ENCODE results near the gene PLXNA4.

Gene PLXNA4

GRCh38 chr7:132551439-132551838 is 24.8 kb downstream of the PLXNA4 start:
- peaks cover 21% of the 10 kb centered on the region for H3K9me3 ChIP-seq (ENCODE audit: control insufficient read depth, low read length)
- H3K4me1 ChIP-seq (ENCODE audit: control insufficient read depth, insufficient read depth, low read depth, low read length) = no peaks in the 10 kb centered on the region
- no peak overlapping the region for H3K4me2 ChIP-seq (ENCODE audit: low read length, poor library complexity, severe bottlenecking)
- H3K18ac ChIP-seq (ENCODE audit: low read depth in 1 of 2, low read length in 2 of 2) = no peak overlapping the region
- H3K36me3 ChIP-seq (ENCODE audit: control insufficient read depth in 1 of 2, insufficient read depth in 2 of 2, low read depth in 1 of 2, low read length in 2 of 2) = peaks cover 0 to 43% of the 10 kb centered on the region in 2 experiments
- no peak overlapping the region for H2BK5ac ChIP-seq (ENCODE audit: low read depth, low read length, poor library complexity, severe bottlenecking)
- H2BK15ac ChIP-seq (ENCODE audit: low read depth, poor library complexity, severe bottlenecking) = no peak overlapping the region
- no peak overlapping the region for H4K91ac ChIP-seq (ENCODE audit: low read length)
- peaks cover 0 to 20% of the 10 kb centered on the region in 2 experiments for H3K27me3 ChIP-seq (ENCODE audit: control insufficient read depth in 1 of 2, insufficient read depth in 1 of 2, low read length in 2 of 2)
- no peak for DNase-seq
- no peak overlapping the region for H2BK120ac ChIP-seq (ENCODE audit: low read depth, low read length)
- no peak overlapping the region for H3K27ac ChIP-seq (ENCODE audit: low read length, poor library complexity, severe bottlenecking)
- no peak overlapping the region for H2BK12ac ChIP-seq (ENCODE audit: low read length in 2 of 2)
- no peak overlapping the region for H3K4ac ChIP-seq (ENCODE audit: low read depth in 1 of 2, low read length in 2 of 2)
- no peak overlapping the region for H3K14ac ChIP-seq (ENCODE audit: low read length in 2 of 2)
- no peak overlapping the region for H3K4me3 ChIP-seq (ENCODE audit: insufficient read depth in 1 of 2, low read depth in 1 of 2, low read length in 2 of 2)
- H2AK5ac ChIP-seq (ENCODE audit: low read length, severe bottlenecking) = no peak overlapping the region
- no peak overlapping the region for H3K23ac ChIP-seq (ENCODE audit: low read length in 2 of 2)
- WGBS = 76% methylated on average over 4 of the region's 6 CpGs
- H4K8ac ChIP-seq (ENCODE audit: low read length) = no peak overlapping the region
- H2AFZ ChIP-seq (ENCODE audit: low read depth, low read length) = no peak overlapping the region
- no peak overlapping the region for H3K9ac ChIP-seq (ENCODE audit: low read length)
- H3K79me1 ChIP-seq (replicated peaks; ENCODE audit: low read length, poor library complexity, severe bottlenecking) = no peaks in the 10 kb centered on the region

DNA sequence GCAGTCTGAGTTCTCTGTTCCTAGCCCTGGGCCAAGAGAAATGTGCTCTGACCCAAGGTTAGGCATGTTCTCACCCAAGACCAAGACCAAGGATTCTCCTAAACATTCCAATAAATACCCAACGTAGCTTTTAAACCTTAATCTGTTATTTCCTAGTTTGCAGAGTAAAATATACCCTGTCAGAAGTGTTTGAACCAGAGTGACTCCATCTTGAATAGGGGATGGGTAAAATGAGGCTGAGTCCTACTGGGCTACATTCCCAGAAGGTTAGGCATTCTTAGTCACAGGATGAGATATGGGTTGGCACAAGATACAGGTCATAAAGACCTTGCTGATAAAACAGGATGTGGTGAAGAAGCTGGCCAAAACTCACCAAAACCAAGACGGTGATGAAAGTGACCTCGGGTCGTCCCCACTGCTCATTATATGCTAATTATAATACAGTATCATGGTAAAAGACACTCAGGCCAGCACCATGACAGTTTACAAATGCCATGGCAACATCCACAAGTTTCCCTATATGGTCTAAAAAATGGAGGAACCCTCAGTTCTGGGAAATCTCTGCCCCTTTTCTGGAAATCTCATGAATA is 27.7 kb downstream of the PLXNA4 start:
- H2AFZ ChIP-seq (ENCODE audit: low read depth, low read length) = no peak overlapping the region
- peaks cover 0 to 20% of the 10 kb centered on the region in 2 experiments for H3K27me3 ChIP-seq (ENCODE audit: control insufficient read depth in 1 of 2, insufficient read depth in 1 of 2, low read length in 2 of 2)
- no peak overlapping the region for H4K91ac ChIP-seq (ENCODE audit: low read length)
- no peaks in the 10 kb centered on the region for H3K79me1 ChIP-seq (replicated peaks; ENCODE audit: low read length, poor library complexity, severe bottlenecking)
- no peak overlapping the region for H3K18ac ChIP-seq (ENCODE audit: low read depth in 1 of 2, low read length in 2 of 2)
- no peaks in the 10 kb centered on the region for H3K4me1 ChIP-seq (ENCODE audit: control insufficient read depth, insufficient read depth, low read depth, low read length)
- H2AK5ac ChIP-seq (ENCODE audit: low read length, severe bottlenecking) = no peak overlapping the region
- H3K36me3 ChIP-seq (ENCODE audit: control insufficient read depth in 1 of 2, insufficient read depth in 2 of 2, low read depth in 1 of 2, low read length in 2 of 2) = peaks cover 0 to 33% of the 10 kb centered on the region in 2 experiments
- no peak for DNase-seq
- H2BK120ac ChIP-seq (ENCODE audit: low read depth, low read length) = no peak overlapping the region
- no peak overlapping the region for H3K23ac ChIP-seq (ENCODE audit: low read length in 2 of 2)
- no peak overlapping the region for H3K4me3 ChIP-seq (ENCODE audit: insufficient read depth in 1 of 2, low read depth in 1 of 2, low read length in 2 of 2)
- H3K27ac ChIP-seq (ENCODE audit: low read length, poor library complexity, severe bottlenecking) = no peak overlapping the region
- H2BK12ac ChIP-seq (ENCODE audit: low read length in 2 of 2) = no peak overlapping the region
- peak overlapping the region; percentile 43 for H3K9ac ChIP-seq (ENCODE audit: low read length)
- no peak overlapping the region for H4K8ac ChIP-seq (ENCODE audit: low read length)
- no peak overlapping the region for H3K4me2 ChIP-seq (ENCODE audit: low read length, poor library complexity, severe bottlenecking)
- H3K4ac ChIP-seq (ENCODE audit: low read depth in 1 of 2, low read length in 2 of 2) = no peak overlapping the region
- 46% methylated on average over 3 of the region's 4 CpGs for WGBS
- no peak overlapping the region for H2BK5ac ChIP-seq (ENCODE audit: low read depth, low read length, poor library complexity, severe bottlenecking)
- H3K9me3 ChIP-seq (ENCODE audit: control insufficient read depth, low read length) = peaks cover 16% of the 10 kb centered on the region
- no peak overlapping the region for H2BK15ac ChIP-seq (ENCODE audit: low read depth, poor library complexity, severe bottlenecking)
- no peak overlapping the region for H3K14ac ChIP-seq (ENCODE audit: low read length in 2 of 2)

GRCh38 chr7:132547821-132548220 is 28.4 kb downstream of the PLXNA4 start:
- Histone ChIP-seq H2BK120ac (ENCODE audit: low read depth, low read length) (no peak overlapping the region), H2AK5ac (ENCODE audit: low read length, severe bottlenecking) (no peak overlapping the region), H2BK15ac (ENCODE audit: low read depth, poor library complexity, severe bottlenecking) (no peak overlapping the region), H3K4ac (ENCODE audit: low read depth in 1 of 2, low read length in 2 of 2) (no peak overlapping the region), H3K27me3 (ENCODE audit: control insufficient read depth in 1 of 2, insufficient read depth in 1 of 2, low read length in 2 of 2) (peaks cover 0 to 13% of the 10 kb centered on the region in 2 experiments), H4K8ac (ENCODE audit: low read length) (no peak overlapping the region), H2BK12ac (ENCODE audit: low read length in 2 of 2) (no peak overlapping the region), H2BK5ac (ENCODE audit: low read depth, low read length, poor library complexity, severe bottlenecking) (no peak overlapping the region), H3K18ac (ENCODE audit: low read depth in 1 of 2, low read length in 2 of 2) (no peak overlapping the region), H3K14ac (ENCODE audit: low read length in 2 of 2) (no peak overlapping the region), H3K9ac (ENCODE audit: low read length) (peak overlapping the region; percentile 11), H4K91ac (ENCODE audit: low read length) (no peak overlapping the region), H2AFZ (ENCODE audit: low read depth, low read length) (peak overlapping the region; percentile 59), H3K4me3 (ENCODE audit: insufficient read depth in 1 of 2, low read depth in 1 of 2, low read length in 2 of 2) (no peak overlapping the region), H3K4me1 (ENCODE audit: control insufficient read depth, insufficient read depth, low read depth, low read length) (no peaks in the 10 kb centered on the region), H3K23ac (ENCODE audit: low read length in 2 of 2) (no peak overlapping the region), H3K4me2 (ENCODE audit: low read length, poor library complexity, severe bottlenecking) (no peak overlapping the region), H3K79me1 (replicated peaks; ENCODE audit: low read length, poor library complexity, severe bottlenecking) (no peaks in the 10 kb centered on the region), H3K27ac (ENCODE audit: low read length, poor library complexity, severe bottlenecking) (no peak overlapping the region), H3K36me3 (ENCODE audit: control insufficient read depth in 1 of 2, insufficient read depth in 2 of 2, low read depth in 1 of 2, low read length in 2 of 2) (peaks cover 0 to 31% of the 10 kb centered on the region in 2 experiments), H3K9me3 (ENCODE audit: control insufficient read depth, low read length) (peaks cover 22% of the 10 kb centered on the region)
- 79% methylated on average over 6 of the region's 6 CpGs for WGBS
- no peak for DNase-seq

DNA sequence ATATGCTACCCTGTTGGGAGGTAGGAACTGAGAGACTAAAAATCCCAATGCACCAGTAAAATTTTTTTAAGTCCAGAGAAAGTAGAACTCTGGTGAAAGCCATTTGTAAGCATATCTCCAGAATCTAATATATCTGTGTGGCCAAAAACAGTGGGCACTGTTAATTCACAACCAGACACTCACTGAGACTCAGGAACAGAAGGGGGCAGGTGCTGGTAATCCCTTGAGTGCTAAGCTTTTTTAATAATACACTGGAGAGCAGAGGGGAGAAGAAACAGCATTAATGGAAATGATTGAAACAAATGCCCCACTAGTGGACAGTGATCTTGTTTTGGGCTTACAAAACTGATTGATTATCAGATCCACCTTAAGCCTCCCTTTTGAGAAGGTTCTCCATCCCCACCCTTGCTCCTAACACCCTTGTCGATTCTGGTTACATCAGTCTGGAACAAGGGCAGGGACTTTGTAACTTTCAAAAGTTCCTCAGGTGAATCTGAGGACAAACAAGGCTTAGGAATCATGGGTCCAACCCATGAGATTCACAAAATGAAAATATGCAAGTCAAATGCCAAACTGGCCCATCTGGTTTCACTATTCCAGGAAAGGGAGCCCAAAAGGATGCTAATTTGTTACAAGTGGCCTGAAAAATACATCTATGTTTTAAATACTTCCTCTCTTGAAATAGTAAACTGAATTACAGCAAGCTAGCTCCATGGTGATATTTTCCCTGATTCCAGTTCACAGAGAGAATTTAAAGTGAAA is 29.7 kb downstream of the PLXNA4 start:
- H3K9me3 ChIP-seq (ENCODE audit: control insufficient read depth, low read length) = peaks cover 18% of the 10 kb centered on the region
- no peak for DNase-seq
- no peak overlapping the region for H3K18ac ChIP-seq (ENCODE audit: low read depth in 1 of 2, low read length in 2 of 2)
- no peak overlapping the region for H3K27ac ChIP-seq (ENCODE audit: low read length, poor library complexity, severe bottlenecking)
- H4K91ac ChIP-seq (ENCODE audit: low read length) = no peak overlapping the region
- peak overlapping the region; percentile 35 for H3K9ac ChIP-seq (ENCODE audit: low read length)
- H3K4me2 ChIP-seq (ENCODE audit: low read length, poor library complexity, severe bottlenecking) = no peak overlapping the region
- no peak overlapping the region for H3K14ac ChIP-seq (ENCODE audit: low read length in 2 of 2)
- no peak overlapping the region for H2BK120ac ChIP-seq (ENCODE audit: low read depth, low read length)
- H3K23ac ChIP-seq (ENCODE audit: low read length in 2 of 2) = no peak overlapping the region
- H3K4me1 ChIP-seq (ENCODE audit: control insufficient read depth, insufficient read depth, low read depth, low read length) = no peaks in the 10 kb centered on the region
- H3K79me1 ChIP-seq (replicated peaks; ENCODE audit: low read length, poor library complexity, severe bottlenecking) = no peaks in the 10 kb centered on the region
- no peak overlapping the region for H2BK12ac ChIP-seq (ENCODE audit: low read length in 2 of 2)
- H2BK15ac ChIP-seq (ENCODE audit: low read depth, poor library complexity, severe bottlenecking) = no peak overlapping the region
- no peak overlapping the region for H3K4me3 ChIP-seq (ENCODE audit: insufficient read depth in 1 of 2, low read depth in 1 of 2, low read length in 2 of 2)
- H2BK5ac ChIP-seq (ENCODE audit: low read depth, low read length, poor library complexity, severe bottlenecking) = no peak overlapping the region
- peaks cover 0 to 7% of the 10 kb centered on the region in 2 experiments for H3K27me3 ChIP-seq (ENCODE audit: control insufficient read depth in 1 of 2, insufficient read depth in 1 of 2, low read length in 2 of 2)
- no peak overlapping the region for H3K4ac ChIP-seq (ENCODE audit: low read depth in 1 of 2, low read length in 2 of 2)
- WGBS = 64% methylated on average over 1 of the region's 1 CpG
- H4K8ac ChIP-seq (ENCODE audit: low read length) = no peak overlapping the region
- peaks cover 0 to 26% of the 10 kb centered on the region in 2 experiments for H3K36me3 ChIP-seq (ENCODE audit: control insufficient read depth in 1 of 2, insufficient read depth in 2 of 2, low read depth in 1 of 2, low read length in 2 of 2)
- H2AFZ ChIP-seq (ENCODE audit: low read depth, low read length) = no peak overlapping the region
- H2AK5ac ChIP-seq (ENCODE audit: low read length, severe bottlenecking) = no peak overlapping the region
